Colonic mucosa (tissue), 4 donors: ENCODE measurements around the gene FGR. TPM values are rescaled to one million over a fixed set of nuclear protein-coding genes. Genes with fewer than 3 reads are reported as not detected.

ENCODE experiments used
- DNase-seq: peaks from one replicate; pipeline ENCODE4 v3.0.0-alpha.2; 2020
- H3K27ac ChIP-seq: fragments of 200-600 bp; one replicate; pipeline ENCODE4 v1.8.0; 2021
- H3K27me3 ChIP-seq: fragments of 200-600 bp; one replicate; pipeline ENCODE4 v1.8.0; 2021
- H3K36me3 ChIP-seq: fragments of 200-600 bp; one replicate; pipeline ENCODE4 v1.8.0; 2021
- H3K4me1 ChIP-seq: fragments of 200-600 bp; one replicate; pipeline ENCODE4 v1.8.0; 2021; ENCODE audit warnings: mild to moderate bottlenecking
- H3K4me3 ChIP-seq: fragments of 200-600 bp; one replicate; pipeline ENCODE4 v1.8.0; 2021
- H3K9ac ChIP-seq, 2 donors: one replicate each; pipeline ENCODE4 v1.7.0; 2013; ENCODE audit warnings: control low read depth in 2 of 2, low read depth in 2 of 2, low read length in 2 of 2
- H3K9me3 ChIP-seq: fragments of 200-600 bp; one replicate; pipeline ENCODE4 v1.8.0; 2021
- intact Hi-C: fragments of 100-400 bp; cut with DNase I; formaldehyde crosslinking; loops from one replicate; pipeline ENCODE4 v1.14.1; 2022
- total RNA-seq, 2 donors: library from RNA; stranded (reverse); fragmentation: NEBNext Ultra II Directional in 1 of 2; extraction: Animal tissue kit (Norgen Biotek cat#: 25700) in 1 of 2; gene quantifications; one replicate each; pipeline ENCODE4 v1.2.1, GENCODE V29; 2021
- TF ChIP-seq, protein P1 (sequence below): fragments of 200-600 bp; IDR thresholded peaks from one replicate; pipeline ENCODE4 v1.8.0; 2022; ENCODE audit warnings: antibody characterized with exemption, mild to moderate bottlenecking
- donor health status: healthy.
- donor health status: DM: no; HTN: no; CAD: no.
- donor health status: DM: no; HTN: no; CAD: no.

The FGR gene
- total RNA-seq, 2 donors from 2014 or later: 1.4 to 2.0 TPM

DNA sequence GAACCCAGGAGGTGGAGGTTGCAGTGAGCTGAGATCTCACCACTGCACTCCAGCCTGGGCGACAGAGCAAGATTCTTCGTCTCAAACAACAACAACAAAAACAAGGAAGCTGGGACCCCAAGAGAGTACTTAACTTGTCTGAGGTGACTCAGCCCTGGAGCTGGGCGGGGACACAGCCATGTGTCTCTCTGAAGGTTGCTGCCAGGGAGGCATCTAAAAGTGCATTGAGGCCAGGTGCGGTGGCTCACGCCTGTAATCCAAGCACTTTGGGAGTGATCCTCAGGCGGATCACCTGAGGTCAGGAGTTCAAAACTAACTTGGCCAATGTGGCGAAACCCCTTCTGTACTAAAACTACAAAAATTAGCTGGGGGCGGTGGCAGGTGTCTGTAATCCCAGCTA, 29.3 kb upstream of the FGR start:
- Histone ChIP-seq H3K9ac (no peak overlapping the region), H3K4me1 (no peaks in the 10 kb centered on the region), H3K27ac (no peak overlapping the region), H3K4me3 (no peak overlapping the region), H3K9me3 (no peaks in the 10 kb centered on the region), H3K27me3 (no peaks in the 10 kb centered on the region), H3K36me3 (no peaks in the 10 kb centered on the region)
- DNase-seq: no peak
- intact Hi-C loops: loop anchor here (5.0 kb wide), 2 partner anchors 112 to 267 kb away; no protein-coding TSS in a partner anchor
- TF ChIP-seq, protein P1, sequence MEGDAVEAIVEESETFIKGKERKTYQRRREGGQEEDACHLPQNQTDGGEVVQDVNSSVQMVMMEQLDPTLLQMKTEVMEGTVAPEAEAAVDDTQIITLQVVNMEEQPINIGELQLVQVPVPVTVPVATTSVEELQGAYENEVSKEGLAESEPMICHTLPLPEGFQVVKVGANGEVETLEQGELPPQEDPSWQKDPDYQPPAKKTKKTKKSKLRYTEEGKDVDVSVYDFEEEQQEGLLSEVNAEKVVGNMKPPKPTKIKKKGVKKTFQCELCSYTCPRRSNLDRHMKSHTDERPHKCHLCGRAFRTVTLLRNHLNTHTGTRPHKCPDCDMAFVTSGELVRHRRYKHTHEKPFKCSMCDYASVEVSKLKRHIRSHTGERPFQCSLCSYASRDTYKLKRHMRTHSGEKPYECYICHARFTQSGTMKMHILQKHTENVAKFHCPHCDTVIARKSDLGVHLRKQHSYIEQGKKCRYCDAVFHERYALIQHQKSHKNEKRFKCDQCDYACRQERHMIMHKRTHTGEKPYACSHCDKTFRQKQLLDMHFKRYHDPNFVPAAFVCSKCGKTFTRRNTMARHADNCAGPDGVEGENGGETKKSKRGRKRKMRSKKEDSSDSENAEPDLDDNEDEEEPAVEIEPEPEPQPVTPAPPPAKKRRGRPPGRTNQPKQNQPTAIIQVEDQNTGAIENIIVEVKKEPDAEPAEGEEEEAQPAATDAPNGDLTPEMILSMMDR: no peak

DNA sequence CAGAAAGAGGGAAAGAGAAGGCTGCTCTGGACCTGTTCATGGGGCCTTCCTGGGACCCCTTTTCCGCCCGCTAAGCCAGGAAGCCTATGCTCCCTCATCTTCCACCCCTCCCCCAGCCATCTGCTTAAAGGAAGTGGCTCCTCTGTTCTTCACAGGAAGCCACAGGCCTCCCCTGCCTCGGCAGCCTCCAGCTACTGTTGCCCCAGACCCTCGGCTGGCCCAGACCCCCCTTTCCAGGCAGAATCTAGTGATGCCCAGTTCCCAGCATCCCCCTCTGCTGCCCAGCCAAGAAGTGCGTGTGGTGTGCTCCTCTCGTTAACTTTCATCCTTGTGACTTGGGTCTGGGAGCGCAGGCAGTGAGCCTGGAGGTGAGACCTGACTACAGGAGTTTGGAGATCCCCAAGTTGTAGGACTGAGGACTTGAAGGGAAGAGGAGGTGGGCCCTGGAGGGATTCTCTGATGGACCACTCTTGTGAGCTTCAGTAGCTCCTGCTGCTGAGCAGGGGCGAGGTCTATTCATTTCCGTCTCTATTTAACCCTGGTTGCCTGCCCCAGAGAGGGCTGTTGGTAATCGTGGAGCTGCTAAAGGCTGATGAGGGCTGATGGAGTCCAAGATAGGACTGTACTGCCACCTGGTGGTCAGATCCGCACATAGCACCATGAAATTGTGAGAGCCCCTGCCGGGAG, 27.9 kb upstream of the FGR start:
- peak; percentile 92 for DNase-seq
- Histone ChIP-seq H3K4me3 (no peak overlapping the region), H3K36me3 (no peaks in the 10 kb centered on the region), H3K4me1 (no peaks in the 10 kb centered on the region), H3K9me3 (no peaks in the 10 kb centered on the region), H3K27ac (peak overlapping the region; percentile 18), H3K9ac (peak overlapping the region in 1 of 2 donors; percentile 33), H3K27me3 (no peaks in the 10 kb centered on the region)
- TF ChIP-seq, protein P1: peak; percentile 89
- intact Hi-C loops: loop anchor here (2.0 to 5.0 kb wide), 3 partner anchors 54 to 266 kb away; no protein-coding TSS in a partner anchor

DNA sequence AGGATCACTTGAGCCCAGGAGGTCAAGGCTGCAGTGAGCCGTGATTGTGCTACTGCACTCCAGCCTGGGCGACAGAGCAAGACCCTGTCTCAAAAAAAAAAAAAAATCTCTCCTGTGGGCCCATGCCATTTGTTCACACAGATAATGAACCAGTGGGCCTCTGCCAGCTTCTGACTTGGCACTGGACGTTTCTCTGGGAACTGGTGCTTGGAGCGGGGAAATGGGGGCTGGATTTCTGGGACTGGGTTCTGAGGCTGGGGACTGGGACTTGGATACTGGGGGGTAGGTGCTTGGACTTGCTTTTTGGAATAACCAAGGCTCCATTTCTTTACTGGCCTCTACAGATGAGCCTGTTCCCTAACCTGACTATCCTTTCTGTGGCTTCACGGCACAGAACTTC, 27.3 kb upstream of the FGR start:
- Histone ChIP-seq H3K4me1 (no peaks in the 10 kb centered on the region), H3K27me3 (no peaks in the 10 kb centered on the region), H3K36me3 (no peaks in the 10 kb centered on the region), H3K27ac (no peak overlapping the region), H3K4me3 (no peak overlapping the region), H3K9me3 (no peaks in the 10 kb centered on the region), H3K9ac (no peak overlapping the region)
- intact Hi-C loops: loop anchor here (2.0 to 5.0 kb wide), 3 partner anchors 53 to 265 kb away; no protein-coding TSS in a partner anchor
- TF ChIP-seq, protein P1: no peak
- no peak for DNase-seq

DNA sequence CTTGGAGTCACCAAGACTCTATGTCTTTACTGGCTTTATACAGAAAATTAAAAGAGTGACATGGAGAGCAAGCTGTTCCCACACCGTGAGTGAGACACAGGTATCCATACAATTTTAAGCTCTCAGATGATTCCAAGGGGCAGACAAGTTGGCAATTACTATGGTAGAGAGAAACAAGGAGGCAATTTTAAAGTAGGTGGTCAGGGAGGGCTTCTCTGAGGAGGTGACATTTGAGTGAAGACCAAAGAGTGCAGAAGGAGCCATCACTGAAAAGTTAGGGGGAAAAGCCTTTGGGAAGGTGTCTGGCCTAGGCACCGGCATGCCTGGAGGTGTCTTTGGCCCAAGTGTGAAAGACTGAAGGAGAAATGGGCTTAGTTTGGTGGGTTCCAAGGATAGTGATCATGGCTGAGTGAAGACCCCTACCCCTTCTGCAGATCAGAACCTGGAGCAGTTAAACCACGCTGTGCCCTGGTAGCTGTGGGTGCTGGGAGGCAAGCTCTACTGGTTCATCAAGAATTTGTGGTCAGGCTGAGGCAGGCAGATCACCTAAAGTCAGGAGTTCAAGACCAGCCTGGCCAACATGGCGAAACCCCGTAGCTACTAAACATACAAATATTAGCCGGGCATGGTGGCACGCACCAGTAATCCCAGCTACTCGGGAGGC, 26.6 kb upstream of the FGR start:
- DNase-seq: no peak
- TF ChIP-seq, protein P1: no peak
- H3K4me3 ChIP-seq: no peak overlapping the region
- H3K36me3 ChIP-seq: no peaks in the 10 kb centered on the region
- H3K4me1 ChIP-seq: no peaks in the 10 kb centered on the region
- no peak overlapping the region for H3K9ac ChIP-seq
- intact Hi-C loops: loop anchor here (2.0 to 5.0 kb wide), 3 partner anchors 53 to 264 kb away; no protein-coding TSS in a partner anchor
- H3K27ac ChIP-seq: no peak overlapping the region
- H3K27me3 ChIP-seq: no peaks in the 10 kb centered on the region
- H3K9me3 ChIP-seq: no peaks in the 10 kb centered on the region

DNA sequence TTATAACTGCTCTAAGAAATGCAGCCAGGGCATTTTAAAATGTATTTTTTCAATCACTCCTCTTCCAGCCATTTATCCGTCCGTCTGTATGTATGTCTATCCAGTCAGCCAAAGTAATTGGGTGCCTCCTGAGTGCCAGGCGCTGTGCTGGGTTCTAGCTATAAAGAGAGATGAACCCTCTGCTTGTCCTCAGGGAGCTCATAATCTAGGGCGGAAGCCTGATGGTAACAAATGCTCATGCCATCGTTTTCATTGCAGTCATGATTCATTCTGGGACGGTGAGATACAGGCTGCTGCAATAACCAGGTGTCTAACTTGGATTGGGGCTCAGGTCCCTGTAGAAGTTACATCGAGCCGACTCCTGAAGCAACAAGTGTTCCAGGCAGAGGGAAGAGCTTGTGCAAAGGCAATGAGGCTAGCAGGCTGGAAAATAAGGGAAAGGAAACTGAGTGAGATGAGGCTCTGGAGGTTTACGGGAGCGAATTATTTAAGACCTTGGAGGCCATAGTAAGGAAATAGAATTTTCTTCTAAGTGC, 25.4 kb upstream of the FGR start:
- Histone ChIP-seq H3K36me3 (no peaks in the 10 kb centered on the region), H3K4me3 (peak overlapping the region; percentile 64)
- TF ChIP-seq, protein P1: no peak

More for the DNA sequence above, 25.4 kb upstream of the FGR start:
- Histone ChIP-seq H3K9me3 (no peaks in the 10 kb centered on the region), H3K4me1 (no peaks in the 10 kb centered on the region), H3K9ac (peak overlapping the region; percentile 33 to 81), H3K27ac (peak overlapping the region; percentile 84), H3K27me3 (no peaks in the 10 kb centered on the region)
- DNase-seq: no peak
- intact Hi-C loops: loop anchor here (5.0 kb wide), 2 partner anchors 108 to 263 kb away; no protein-coding TSS in a partner anchor
